ENCODE data around the gene SOS1. TPM values are rescaled to one million over a fixed set of nuclear protein-coding genes. Genes with fewer than 3 reads are reported as not detected.
"Not testable (repeated sequence)": the region's sequence is repeated elsewhere in the genome, so short reads cannot be mapped to it uniquely, and the experiment has no call there.

SOS1 gene
- total RNA-seq, 1 donor from 2014 or later: 35.3 TPM

DNA sequence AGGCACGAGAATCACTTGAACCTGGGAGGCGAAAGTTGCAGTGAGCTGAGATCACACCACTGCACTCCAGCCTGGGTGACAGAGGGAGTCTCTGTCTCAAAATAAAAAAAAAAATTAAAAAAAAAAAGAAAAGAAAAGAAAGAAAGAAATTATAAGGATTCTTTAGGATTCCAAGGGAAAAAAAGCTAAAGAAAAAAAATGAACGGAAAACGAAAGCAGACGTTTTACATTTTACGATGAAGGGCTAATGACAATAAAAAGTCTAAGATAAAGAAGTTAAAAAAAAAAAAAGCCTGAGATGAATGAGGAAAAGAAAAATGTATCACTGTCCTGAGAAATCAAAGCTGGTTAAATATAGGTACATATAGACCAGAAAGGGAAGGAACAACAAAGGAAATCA, 58.5 kb downstream of the SOS1 start:
- Mint-ChIP-seq H3K27ac (ENCODE audit: unreplicated experiment) (no peak overlapping the region), H3K36me3 (ENCODE audit: low read depth, unreplicated experiment) (no peaks in the 10 kb centered on the region), H3K4me3 (ENCODE audit: unreplicated experiment) (no peak overlapping the region), H3K9me3 (ENCODE audit: unreplicated experiment) (no peaks in the 10 kb centered on the region), H3K4me1 (ENCODE audit: unreplicated experiment) (no peaks in the 10 kb centered on the region), H3K27me3 (ENCODE audit: unreplicated experiment) (no peaks in the 10 kb centered on the region)
- TF ChIP-seq, protein P1, sequence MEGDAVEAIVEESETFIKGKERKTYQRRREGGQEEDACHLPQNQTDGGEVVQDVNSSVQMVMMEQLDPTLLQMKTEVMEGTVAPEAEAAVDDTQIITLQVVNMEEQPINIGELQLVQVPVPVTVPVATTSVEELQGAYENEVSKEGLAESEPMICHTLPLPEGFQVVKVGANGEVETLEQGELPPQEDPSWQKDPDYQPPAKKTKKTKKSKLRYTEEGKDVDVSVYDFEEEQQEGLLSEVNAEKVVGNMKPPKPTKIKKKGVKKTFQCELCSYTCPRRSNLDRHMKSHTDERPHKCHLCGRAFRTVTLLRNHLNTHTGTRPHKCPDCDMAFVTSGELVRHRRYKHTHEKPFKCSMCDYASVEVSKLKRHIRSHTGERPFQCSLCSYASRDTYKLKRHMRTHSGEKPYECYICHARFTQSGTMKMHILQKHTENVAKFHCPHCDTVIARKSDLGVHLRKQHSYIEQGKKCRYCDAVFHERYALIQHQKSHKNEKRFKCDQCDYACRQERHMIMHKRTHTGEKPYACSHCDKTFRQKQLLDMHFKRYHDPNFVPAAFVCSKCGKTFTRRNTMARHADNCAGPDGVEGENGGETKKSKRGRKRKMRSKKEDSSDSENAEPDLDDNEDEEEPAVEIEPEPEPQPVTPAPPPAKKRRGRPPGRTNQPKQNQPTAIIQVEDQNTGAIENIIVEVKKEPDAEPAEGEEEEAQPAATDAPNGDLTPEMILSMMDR (IDR thresholded peaks at IDR 0.05; ENCODE audit: unreplicated experiment): no peak
- DNase-seq (ENCODE audit: low spot score): no peak

GRCh38 chr2:39061280-39061679, 59.6 kb downstream of the SOS1 start:
- no peak for DNase-seq (ENCODE audit: low spot score)
- TF ChIP-seq, protein P1 (IDR thresholded peaks at IDR 0.05; ENCODE audit: unreplicated experiment): no peak
- no peaks in the 10 kb centered on the region for H3K4me1 Mint-ChIP-seq (ENCODE audit: unreplicated experiment)
- no peaks in the 10 kb centered on the region for H3K27me3 Mint-ChIP-seq (ENCODE audit: unreplicated experiment)
- H3K9me3 Mint-ChIP-seq (ENCODE audit: unreplicated experiment): no peaks in the 10 kb centered on the region
- H3K36me3 Mint-ChIP-seq (ENCODE audit: low read depth, unreplicated experiment): no peaks in the 10 kb centered on the region
- H3K27ac Mint-ChIP-seq (ENCODE audit: unreplicated experiment): no peak overlapping the region
- no peak overlapping the region for H3K4me3 Mint-ChIP-seq (ENCODE audit: unreplicated experiment)

DNA sequence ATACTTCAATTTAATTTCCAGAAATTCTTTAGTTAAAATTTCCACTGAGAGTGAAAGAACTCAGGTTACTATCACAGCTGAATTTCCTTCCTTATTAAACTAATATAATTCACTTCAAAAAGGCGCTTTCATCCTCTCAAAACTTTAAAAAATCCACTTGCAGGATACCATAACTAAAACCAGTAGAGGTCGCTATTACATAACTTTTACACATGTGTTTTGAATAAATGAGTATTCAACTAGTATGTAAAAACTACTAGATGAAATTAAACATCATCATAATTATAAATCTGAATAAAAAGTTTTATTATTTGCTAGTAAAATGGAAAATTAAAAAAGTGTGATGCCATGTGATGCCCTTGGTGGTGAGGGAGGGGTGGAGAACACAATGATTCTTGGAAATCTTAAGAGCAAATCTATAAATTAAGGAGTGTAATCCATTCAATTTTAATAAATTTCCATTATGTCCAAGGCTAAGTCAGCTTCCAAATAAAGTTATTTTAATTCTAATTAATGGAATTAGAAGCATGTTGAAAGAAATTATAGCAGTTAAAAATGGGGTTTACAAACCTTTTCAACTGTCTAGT, 61.4 kb downstream of the SOS1 start:
- DNase-seq (ENCODE audit: low spot score): no peak
- no peak overlapping the region for H3K4me3 Mint-ChIP-seq (ENCODE audit: unreplicated experiment)
- H3K27me3 Mint-ChIP-seq (ENCODE audit: unreplicated experiment): no peaks in the 10 kb centered on the region
- no peaks in the 10 kb centered on the region for H3K36me3 Mint-ChIP-seq (ENCODE audit: low read depth, unreplicated experiment)
- H3K9me3 Mint-ChIP-seq (ENCODE audit: unreplicated experiment): no peaks in the 10 kb centered on the region
- TF ChIP-seq, protein P1 (IDR thresholded peaks at IDR 0.05; ENCODE audit: unreplicated experiment): peak; percentile 85
- H3K4me1 Mint-ChIP-seq (ENCODE audit: unreplicated experiment): no peaks in the 10 kb centered on the region
- no peak overlapping the region for H3K27ac Mint-ChIP-seq (ENCODE audit: unreplicated experiment)

DNA sequence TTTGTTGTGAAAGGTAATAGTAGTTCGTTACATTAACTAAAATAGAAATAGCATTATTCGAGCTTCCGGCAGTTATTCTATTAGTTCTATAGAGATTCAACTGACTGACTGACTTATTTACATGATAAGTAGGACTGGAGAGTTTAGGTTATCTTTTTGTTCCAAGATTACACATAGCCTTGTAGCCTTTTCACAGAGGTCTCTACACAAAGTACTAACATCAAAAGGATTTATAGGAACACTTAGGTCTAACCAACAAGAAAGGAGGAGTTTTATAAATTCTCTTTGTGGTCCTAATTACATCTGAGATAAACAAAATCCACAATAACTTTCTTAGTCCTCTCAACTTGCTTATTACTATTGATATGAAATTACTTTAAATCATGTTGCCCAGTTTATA, 62.8 kb downstream of the SOS1 start:
- Mint-ChIP-seq H3K36me3 (ENCODE audit: low read depth, unreplicated experiment) (no peaks in the 10 kb centered on the region), H3K27me3 (ENCODE audit: unreplicated experiment) (no peaks in the 10 kb centered on the region), H3K4me3 (ENCODE audit: unreplicated experiment) (no peak overlapping the region), H3K9me3 (ENCODE audit: unreplicated experiment) (no peaks in the 10 kb centered on the region), H3K27ac (ENCODE audit: unreplicated experiment) (no peak overlapping the region), H3K4me1 (ENCODE audit: unreplicated experiment) (no peaks in the 10 kb centered on the region)
- TF ChIP-seq, protein P1 (IDR thresholded peaks at IDR 0.05; ENCODE audit: unreplicated experiment): no peak
- DNase-seq (ENCODE audit: low spot score): no peak

DNA sequence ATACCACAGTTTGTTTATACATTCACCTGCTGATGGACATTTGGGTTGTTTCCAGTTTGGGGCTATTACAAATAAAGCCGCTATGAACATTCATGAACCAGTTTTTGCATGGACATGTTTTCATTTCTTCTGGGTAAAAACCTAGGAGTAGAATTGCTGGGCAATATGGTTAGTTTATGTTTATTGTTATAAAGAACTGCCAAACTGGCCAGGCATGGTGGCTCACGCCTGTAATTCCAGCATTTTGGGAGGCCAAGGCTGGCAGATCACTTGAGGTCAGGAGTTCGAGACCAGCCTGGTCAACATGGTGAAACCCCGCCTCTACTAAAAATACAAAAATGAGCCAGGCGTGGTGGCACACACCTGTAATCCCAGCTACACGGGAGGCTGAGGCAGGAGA, 68.2 kb downstream of the SOS1 start:
- H3K36me3 Mint-ChIP-seq (ENCODE audit: low read depth, unreplicated experiment); H3K4me1 Mint-ChIP-seq (ENCODE audit: unreplicated experiment); H3K9me3 Mint-ChIP-seq (ENCODE audit: unreplicated experiment); H3K27ac Mint-ChIP-seq (ENCODE audit: unreplicated experiment); H3K27me3 Mint-ChIP-seq (ENCODE audit: unreplicated experiment); DNase-seq (ENCODE audit: low spot score); H3K4me3 Mint-ChIP-seq (ENCODE audit: unreplicated experiment): not testable (repeated sequence)
